ENCODE data around the gene NPAS3.

Gene NPAS3

GRCh38 chr14:33488582-33488981, 549.9 kb downstream of the NPAS3 start:
- DNase-seq, result no peak

GRCh38 chr14:33490555-33490954, 551.9 kb downstream of the NPAS3 start:
- no peak for DNase-seq

GRCh38 chr14:33491112-33491511, 552.4 kb downstream of the NPAS3 start:
- no peak for DNase-seq

- DNase-seq, result no peak
Measured at GRCh38 chr14:33492491-33492890, 553.8 kb downstream of the NPAS3 start.

- no peak for DNase-seq
Measured at GRCh38 chr14:33493266-33493665, 554.6 kb downstream of the NPAS3 start.

GRCh38 chr14:33493990-33494389, 555.3 kb downstream of the NPAS3 start:
- no peak for DNase-seq

GRCh38 chr14:33499687-33500086, 561.0 kb downstream of the NPAS3 start:
- no peak for DNase-seq

- no peak for DNase-seq
Measured at GRCh38 chr14:33504246-33505099, 565.8 kb downstream of the NPAS3 start.

- DNase-seq, result no peak
Measured at GRCh38 chr14:33505266-33505962, 566.7 kb downstream of the NPAS3 start.

- DNase-seq, result no peak
Measured at GRCh38 chr14:33505963-33506329, 567.3 kb downstream of the NPAS3 start.

- DNase-seq, result no peak
Measured at GRCh38 chr14:33508126-33509062, 569.7 kb downstream of the NPAS3 start.

- no peak for DNase-seq
Measured at GRCh38 chr14:33509454-33509853, 570.8 kb downstream of the NPAS3 start.

GRCh38 chr14:33510063-33510481, 571.4 kb downstream of the NPAS3 start:
- no peak for DNase-seq

GRCh38 chr14:33510991-33511390, 572.3 kb downstream of the NPAS3 start:
- no peak for DNase-seq

GRCh38 chr14:33511851-33512640, 573.4 kb downstream of the NPAS3 start:
- no peak for DNase-seq

- DNase-seq, result no peak
Measured at GRCh38 chr14:33515441-33515840, 576.8 kb downstream of the NPAS3 start.

GRCh38 chr14:33515899-33516298, 577.2 kb downstream of the NPAS3 start:
- DNase-seq, result no peak

GRCh38 chr14:33516898-33517436, 578.3 kb downstream of the NPAS3 start:
- DNase-seq, result no peak

GRCh38 chr14:33521192-33521591, 582.5 kb downstream of the NPAS3 start:
- no peak for DNase-seq

- no peak for DNase-seq
Measured at GRCh38 chr14:33524244-33524643, 585.6 kb downstream of the NPAS3 start.

- no peak for DNase-seq
Measured at GRCh38 chr14:33525626-33526025, 586.9 kb downstream of the NPAS3 start.

- no peak for DNase-seq
Measured at GRCh38 chr14:33527023-33527634, 588.5 kb downstream of the NPAS3 start.
